HG02885 (cell line): ENCODE measurements around the gene ZMIZ1.

ENCODE experiments used
- ATAC-seq: cut with Tn5 transposase; IDR thresholded peaks from one replicate; pipeline ENCODE4 v1.9.1; 2021; ENCODE audit warnings: mild to moderate bottlenecking; ENCODE audit not compliant: unreplicated experiment, poor library complexity

Gene ZMIZ1

GRCh38 chr10:79215531-79215930, 146.8 kb downstream of the ZMIZ1 start:
- ATAC-seq = no peak

DNA sequence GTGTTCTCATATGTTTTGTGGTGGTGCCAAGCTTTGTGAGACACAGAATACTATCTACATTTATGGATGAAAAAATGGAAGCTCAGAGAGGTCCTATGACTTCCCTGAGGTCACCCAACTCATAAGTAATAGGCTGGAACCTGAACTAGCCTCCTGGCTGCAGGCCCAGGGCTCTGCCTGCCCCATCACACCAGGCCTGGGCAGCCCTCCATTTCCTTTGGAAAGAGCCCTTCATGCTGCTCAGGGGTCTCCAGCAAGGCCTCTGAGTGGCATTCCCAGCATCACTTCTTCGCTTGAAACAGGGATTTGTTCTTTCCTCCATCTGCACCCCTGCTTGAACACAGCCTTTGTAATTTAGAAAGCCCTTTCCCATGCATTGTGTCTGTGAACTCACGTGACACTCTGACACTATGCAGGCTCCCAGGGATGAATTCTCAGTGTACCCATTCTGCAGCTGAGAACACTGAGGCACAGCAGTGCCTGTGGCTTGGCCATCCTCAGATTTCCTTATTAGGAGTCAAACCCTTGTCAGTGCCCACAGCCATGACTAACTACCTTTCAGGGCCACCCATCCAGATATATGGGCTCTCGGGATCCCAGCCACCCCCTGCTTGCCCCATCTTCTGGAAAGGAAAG, 150.7 kb downstream of the ZMIZ1 start:
- ATAC-seq = no peak

DNA sequence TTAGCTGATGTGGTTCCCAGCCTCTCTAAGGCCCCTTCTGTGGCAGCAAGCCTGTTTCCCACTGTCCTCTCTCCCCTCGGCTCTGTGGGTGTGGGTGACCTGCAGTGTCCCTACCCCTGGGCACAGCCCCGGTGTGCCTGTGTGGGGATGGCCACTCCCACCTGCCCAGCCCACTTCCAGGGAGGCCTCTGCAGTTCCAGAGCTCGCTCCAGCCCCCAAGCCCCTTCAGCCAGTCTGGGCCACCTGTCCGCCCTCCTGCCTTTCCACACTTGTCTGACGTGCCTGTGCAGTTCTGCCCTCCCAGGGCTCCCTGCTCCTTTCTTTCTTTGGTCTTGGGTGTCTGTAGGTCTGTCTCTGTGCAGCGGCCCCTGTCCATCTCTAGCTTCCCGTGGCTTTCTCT, 151.5 kb downstream of the ZMIZ1 start:
- no peak for ATAC-seq

DNA sequence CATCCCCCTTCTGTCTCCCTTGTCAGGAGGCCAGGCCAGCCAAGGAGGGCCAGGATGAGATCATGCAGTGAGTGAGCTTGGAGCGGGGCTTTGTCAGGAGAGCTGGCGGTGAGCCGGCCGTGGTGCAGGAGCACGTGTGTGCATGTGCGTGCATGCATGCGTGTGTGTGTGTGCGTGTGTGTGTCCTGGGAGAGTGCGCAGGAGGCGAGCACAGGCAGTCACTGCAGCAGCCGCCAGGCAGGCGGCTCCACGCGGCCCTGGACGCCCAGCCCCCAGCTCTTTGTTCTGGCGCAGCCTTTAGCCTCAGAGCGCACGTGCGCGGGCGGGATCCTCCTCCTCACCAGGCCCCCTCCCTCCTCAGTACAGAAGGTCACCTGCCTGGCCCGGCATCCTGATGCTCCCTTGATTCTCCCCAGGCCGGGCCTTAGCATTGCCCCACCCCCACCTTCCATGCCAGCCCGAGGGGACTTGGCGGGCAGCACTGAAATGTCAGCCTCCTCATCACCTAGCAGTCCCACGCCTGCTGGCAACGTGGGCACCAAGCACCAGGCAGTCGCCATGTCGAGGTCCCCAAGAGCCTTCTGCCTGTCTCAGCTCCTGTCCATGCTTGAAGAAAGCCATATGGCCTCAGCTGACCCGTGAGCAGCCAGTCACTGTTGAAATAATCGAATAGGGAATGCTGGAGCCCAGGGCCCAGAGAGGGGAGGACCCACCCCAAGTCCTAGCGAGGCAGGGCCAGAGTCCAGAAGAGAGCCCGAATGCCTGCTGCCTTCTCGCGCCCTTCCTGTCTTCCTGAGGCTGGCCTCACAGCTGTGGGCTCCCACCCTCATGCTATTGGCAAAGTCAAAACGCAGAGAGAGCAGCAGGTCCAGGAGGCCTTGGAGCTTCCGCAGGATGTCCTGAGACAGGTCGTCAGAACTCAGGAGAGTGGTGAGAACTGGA, 152.6 kb downstream of the ZMIZ1 start:
- no peak for ATAC-seq

DNA sequence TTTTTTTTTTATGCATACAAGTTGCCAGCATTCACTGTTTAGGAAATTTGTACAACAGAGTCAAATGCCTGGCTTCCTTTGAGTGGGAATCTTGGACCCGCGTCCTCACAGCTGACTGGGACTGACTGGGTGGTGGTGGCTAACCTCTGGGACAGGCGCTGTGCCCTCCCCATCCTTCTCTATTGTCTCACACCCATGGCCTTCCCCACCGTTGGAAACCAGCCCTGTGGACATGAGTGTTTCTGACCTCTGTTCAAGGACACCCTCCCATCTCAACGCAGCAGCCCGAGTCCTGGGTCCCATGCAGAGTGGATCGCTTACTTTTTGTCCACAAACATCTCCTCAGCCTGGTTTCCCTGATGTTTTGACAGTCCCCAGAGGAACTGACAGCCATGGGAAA, 153.4 kb downstream of the ZMIZ1 start:
- no peak for ATAC-seq

GRCh38 chr10:79223091-79224048, 154.6 kb downstream of the ZMIZ1 start:
- no peak for ATAC-seq

DNA sequence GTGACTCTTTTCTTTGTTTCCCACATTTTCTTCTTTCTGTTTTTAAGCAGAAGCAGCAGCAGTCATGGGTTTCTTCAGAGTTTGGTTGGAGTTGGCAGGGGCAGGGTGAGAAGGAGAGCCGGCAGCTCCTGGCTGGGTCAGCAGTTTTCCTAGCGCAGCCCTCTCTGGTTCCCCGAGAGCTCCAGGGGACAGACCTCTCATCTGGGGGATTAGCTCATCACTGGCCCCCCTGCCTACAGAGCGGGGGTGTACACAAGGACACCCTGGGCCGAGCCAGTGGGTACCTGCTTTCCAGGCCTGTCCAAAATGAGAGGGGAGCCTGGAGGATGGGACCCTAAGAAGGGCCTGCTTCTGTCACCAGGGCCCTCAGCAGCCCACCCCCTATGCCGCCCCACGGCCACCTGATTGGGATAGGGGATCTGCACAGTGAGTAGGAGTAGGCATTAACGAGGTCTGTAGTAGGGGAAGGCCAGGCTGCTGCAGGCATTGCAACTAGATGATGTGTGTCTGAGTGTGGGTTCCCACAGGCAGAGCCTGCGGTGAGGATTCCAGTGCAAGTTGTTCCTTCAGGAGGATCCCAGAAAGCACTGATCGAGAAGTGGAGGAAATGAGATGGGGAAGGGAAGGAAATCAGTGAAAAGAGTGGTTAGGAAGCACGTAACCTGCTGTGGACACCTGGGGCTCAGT, 155.6 kb downstream of the ZMIZ1 start:
- ATAC-seq = no peak

DNA sequence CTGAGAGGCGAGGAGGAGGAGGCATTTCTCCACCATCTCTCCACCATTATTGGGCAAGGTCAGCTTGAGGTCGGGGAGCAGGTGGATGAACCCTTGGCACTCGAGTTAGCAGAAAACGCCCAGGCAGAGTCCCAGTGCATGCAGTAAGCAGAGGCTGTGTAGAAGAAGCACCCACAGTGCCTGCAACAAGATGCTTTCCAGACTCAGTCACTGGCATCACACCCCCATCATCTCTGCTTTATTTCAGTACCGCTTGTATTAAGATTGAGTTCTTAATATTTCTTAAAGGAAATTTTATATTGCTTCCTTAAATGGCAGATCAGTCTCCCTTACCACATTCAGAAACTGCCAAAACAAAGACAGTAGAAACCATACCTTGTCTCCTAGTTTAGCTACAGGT, 156.2 kb downstream of the ZMIZ1 start:
- no peak for ATAC-seq

DNA sequence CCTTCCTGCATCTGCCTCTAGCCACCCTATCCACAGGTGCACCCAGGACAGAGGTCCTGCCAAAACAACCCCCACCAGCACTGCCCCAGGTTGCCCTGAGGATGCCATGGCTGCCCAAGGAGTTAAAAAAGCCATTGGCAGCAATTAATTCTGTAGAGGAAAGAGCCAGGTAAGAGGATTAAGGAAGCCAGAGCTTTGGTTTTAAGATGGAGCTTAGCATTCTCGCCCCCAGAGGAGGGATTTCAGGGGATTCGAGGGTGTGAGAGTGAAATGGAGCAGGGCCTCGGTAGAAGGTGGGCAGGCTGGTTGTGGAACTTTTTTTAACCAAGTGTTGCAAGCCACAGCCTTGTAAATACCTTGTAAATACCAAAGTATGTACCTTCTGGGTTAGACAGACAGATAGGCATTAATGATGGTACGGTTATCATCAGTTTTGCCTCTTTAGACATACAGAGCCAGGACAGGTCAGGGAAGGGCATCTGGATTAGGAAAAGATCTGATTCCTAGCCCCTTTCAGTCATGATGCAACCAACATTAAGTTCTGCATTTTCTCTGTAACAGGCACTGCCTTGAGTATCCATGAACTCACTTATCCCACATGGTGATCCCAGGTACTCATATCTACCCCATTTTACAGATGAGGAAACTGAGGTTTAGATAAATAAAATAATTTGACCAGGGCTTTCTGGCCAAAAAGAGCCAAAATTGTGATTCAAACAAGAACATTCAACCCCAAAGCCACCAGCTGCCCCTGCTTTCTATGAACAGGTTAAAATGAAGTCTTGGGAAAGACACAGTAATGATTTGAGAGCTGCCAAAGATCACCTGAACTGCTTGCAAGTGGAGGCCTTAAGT, 157.9 kb downstream of the ZMIZ1 start:
- ATAC-seq = no peak

DNA sequence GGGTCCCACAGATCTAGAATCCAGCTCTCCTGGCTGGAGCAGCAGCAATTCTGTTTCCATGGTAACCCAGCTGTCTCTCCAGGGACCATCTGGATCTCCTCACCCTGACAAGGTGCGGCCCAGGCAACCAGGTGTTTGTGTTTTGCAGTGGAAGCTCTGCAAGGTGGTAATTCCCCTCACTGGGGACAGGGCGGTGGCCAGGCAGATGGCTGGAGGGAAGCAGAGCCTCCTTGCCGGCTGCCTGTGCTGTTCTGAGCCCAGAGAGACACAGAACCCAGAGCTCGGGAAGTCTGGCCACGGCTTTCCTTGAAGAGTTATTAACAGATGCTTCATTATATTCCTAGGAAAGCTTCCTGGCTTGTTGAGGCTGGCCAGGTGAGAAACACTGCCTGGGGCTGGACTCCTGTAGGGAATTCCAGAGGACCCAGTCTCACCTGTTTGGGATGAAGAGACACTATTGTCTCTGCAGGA, 160.3 kb downstream of the ZMIZ1 start:
- no peak for ATAC-seq

DNA sequence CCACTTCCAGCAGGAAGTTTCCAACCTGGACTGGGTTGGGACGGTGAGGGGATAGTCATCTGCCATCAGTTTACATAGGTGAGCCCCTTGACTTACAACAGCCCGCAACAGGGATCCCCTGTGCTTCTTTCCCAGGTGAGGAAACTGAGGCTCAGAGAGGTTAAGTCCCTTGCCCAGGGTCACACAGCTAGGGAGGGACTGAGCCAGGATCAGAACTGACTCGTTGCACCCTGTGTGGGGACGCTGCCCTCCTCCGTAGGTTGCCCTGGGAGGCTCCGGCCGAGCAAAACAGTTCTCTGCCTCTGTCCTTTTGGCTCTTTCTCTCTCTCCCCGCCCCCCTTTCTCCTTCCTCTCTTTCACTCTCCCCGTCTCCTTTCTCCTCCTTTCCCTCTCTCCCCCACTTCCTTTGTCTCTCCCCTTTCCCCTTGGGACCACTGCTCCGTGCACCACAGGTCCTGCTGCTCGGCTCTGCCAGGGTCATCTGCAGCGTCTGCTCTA, 161.1 kb downstream of the ZMIZ1 start:
- ATAC-seq = no peak

GRCh38 chr10:79230328-79230830, 161.6 kb downstream of the ZMIZ1 start:
- ATAC-seq = no peak

GRCh38 chr10:79230850-79231249, 162.1 kb downstream of the ZMIZ1 start:
- ATAC-seq = no peak

DNA sequence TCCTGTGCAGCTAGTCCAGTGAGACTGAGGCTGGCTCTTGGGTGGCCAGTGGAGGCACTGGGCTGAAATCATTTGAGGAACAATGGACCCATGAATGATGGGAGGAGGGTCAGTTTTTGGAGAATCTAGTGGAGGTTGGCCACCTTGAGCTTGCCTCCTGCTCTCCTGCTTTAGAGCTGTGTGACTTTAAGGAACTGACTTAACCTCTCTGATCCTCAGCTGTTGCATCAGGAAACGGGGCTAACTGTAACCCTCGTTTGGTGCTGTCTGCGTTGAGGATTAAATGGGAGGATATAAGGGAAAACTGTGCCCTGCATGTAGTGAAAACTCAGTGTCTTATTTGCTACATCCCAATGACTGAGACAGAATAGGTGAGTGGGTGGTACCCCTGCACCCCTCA, 163.1 kb downstream of the ZMIZ1 start:
- no peak for ATAC-seq

- ATAC-seq = no peak
Observed at GRCh38 chr10:79232864-79233263, 164.1 kb downstream of the ZMIZ1 start.

- no peak for ATAC-seq
Observed at GRCh38 chr10:79234391-79235315, 165.9 kb downstream of the ZMIZ1 start.

- ATAC-seq = no peak
Observed at GRCh38 chr10:79235765-79236432, 167.1 kb downstream of the ZMIZ1 start.
